H54 (cell line): ENCODE data around the gene GPN2.

Experiments
- DNase-seq: peaks from one replicate; pipeline ENCODE4 v3.0.0; 2011; ENCODE audit warnings: low spot score, mixed read lengths; ENCODE audit not compliant: insufficient read length
- FAIRE-seq: peaks from 3 replicates; lab custom pipeline; 2011; peaks lifted over from hg19 to GRCh38; lab: Jason Lieb, UNC
- POLR2A ChIP-seq: IDR thresholded peaks from 2 replicates; pipeline ENCODE4 v1.6.1; 2011; ENCODE audit warnings: low read depth, mild to moderate bottlenecking, low read length

The GPN2 gene

DNA sequence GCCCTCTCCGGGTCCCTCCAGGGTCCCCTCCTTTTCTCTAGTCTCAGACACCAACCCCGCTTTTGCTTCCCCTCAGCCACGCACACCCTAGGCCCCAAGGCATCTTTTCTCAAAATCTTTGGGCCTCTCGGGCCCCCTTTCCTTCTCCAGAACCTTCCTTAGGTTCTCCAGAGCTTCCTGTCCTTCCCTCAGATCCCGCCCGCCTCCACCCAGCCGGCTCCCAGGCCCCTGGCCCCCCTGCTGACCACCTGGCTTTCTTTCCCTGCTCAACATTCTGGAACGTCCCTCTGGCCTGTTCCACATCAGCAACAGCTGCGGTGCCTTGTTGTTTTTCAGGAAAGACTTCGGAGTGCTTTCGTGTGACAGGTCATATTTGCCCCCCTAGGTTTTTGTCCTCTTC, 62.4 kb downstream of the GPN2 start:
- no peak for TF ChIP-seq POLR2A
- no peak for DNase-seq
- FAIRE-seq: no peak

DNA sequence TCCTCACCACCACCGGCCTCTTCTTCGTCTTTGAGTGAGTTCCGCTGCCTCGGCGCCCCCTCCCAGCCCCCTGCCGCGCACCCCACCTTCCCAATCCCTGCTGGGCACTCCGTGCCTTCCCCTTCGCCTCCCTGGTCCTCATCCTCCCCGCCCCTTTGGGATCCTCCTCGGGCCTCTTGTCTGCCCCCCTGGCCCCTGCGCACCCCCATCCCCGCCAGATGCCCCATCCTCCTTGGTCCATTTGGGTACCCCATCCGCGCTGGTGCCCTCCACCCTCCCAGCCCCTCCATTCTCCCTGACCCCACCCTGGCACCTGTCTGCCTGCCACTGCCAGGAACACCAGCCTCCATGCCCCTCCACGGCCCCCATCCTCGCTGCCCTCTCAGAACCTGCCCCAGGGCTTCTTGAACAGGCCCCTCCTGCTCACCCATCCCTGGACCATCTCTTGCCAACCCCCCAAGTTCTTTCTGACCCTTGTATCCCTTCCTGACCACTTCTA, 62.9 kb downstream of the GPN2 start:
- TF ChIP-seq POLR2A: no peak
- DNase-seq (no peak), FAIRE-seq (no peak)

DNA sequence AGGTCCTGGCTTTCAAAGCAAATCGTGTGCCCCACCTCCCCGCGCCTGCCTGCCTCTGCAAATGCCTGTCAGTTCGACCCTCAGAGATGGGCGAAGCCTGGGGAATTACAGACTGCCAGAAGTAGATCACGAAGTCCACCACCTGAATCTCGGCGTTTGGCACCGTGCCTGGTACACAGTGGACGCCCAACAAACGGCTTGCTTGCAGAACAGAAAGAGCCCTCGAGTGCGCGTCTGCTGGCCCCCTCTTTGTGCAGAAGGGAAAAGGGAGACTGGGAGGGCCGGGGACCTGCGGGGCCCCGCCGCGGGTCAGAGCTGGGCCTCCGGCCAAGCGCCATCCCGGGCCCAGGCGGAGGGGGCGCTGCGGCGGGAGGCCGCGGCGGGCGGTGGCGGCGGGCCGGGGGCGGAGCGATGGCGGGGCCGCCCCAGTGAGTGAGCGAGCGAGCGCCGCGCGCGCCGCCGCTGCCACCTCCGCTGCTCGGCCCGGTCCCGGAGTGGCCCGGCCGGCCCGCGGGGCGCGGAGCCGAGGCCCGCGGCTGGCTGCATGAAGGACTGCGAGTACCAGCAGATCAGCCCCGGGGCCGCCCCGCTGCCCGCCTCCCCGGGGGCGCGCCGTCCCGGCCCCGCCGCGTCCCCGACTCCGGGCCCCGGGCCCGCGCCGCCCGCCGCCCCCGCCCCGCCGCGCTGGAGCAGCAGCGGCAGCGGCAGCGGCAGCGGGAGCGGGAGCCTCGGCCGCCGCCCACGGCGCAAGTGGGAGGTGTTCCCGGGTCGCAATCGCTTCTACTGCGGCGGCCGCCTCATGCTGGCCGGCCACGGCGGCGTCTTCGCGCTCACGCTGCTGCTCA, 63.6 kb downstream of the GPN2 start, which contains the start of gene ZDHHC18:
ZDHHC18 (plus strand) TSS at position 428 of the 845 bp plus-strand sequence; CDS start at position 545, 117 bp downstream.
- FAIRE-seq (no peak), DNase-seq (peak; percentile 61)
- TF ChIP-seq POLR2A: peak; percentile 55; the same call in 1 of the 2 replicates
